D721Med (cell line): ENCODE measurements around the gene SERPINB10.

Experiments used
- DNase-seq: peaks from one replicate; pipeline ENCODE4 v3.0.0; 2011; ENCODE audit warnings: low spot score; ENCODE audit not compliant: insufficient read length
- FAIRE-seq: peaks from 2 replicates; lab custom pipeline; 2011; peaks lifted over from hg19 to GRCh38; lab: Jason Lieb, UNC
- CTCF ChIP-seq: IDR thresholded peaks from 2 replicates; pipeline ENCODE4 v1.5.1; 2012; ENCODE audit warnings: mild to moderate bottlenecking, control low read depth; ENCODE audit not compliant: insufficient read depth; ENCODE audit errors: missing control alignments

SERPINB10 gene

GRCh38 chr18:63980027-63980426, 72.3 kb downstream of the SERPINB10 start:
- TF ChIP-seq CTCF, result no peak

GRCh38 chr18:63980896-63981460, 73.2 kb downstream of the SERPINB10 start:
- DNase-seq (no peak), FAIRE-seq (no peak)
- TF ChIP-seq CTCF, result no peak

More at GRCh38 chr18:63980027-63980426, 72.3 kb downstream of the SERPINB10 start:
- DNase-seq (no peak), FAIRE-seq (no peak)

GRCh38 chr18:63981719-63982118, 74.0 kb downstream of the SERPINB10 start:
- DNase-seq (no peak), FAIRE-seq (peak; percentile 44)
- no peak for TF ChIP-seq CTCF

GRCh38 chr18:63982361-63982760, 74.6 kb downstream of the SERPINB10 start:
- FAIRE-seq, result peak; percentile 77

More at GRCh38 chr18:63982361-63982760, 74.6 kb downstream of the SERPINB10 start:
- no peak for DNase-seq
- TF ChIP-seq CTCF, result no peak
